ENCODE measurements around the gene PPP1R17.

DNA sequence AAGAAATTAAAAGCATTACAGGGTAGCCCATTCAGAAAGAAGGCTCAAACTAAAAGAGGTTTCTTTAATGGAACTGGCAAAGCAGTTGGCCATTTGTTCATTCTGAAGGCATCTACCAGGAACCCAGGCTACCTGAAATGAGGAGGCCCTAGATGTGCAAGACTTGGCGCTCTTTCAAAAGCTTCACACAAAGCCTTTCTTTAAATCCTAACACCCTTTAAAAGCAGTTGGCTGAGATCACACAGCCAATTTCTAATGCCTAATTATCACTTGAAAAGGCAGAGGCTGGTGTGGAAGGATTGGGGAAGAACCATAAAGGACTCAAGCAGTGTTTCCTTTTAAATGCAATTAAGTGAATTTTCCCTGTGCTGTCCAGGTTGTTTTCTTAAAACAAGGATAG lies 23.2 kb downstream of the PPP1R17 start:
- TF ChIP-seq, protein P1, sequence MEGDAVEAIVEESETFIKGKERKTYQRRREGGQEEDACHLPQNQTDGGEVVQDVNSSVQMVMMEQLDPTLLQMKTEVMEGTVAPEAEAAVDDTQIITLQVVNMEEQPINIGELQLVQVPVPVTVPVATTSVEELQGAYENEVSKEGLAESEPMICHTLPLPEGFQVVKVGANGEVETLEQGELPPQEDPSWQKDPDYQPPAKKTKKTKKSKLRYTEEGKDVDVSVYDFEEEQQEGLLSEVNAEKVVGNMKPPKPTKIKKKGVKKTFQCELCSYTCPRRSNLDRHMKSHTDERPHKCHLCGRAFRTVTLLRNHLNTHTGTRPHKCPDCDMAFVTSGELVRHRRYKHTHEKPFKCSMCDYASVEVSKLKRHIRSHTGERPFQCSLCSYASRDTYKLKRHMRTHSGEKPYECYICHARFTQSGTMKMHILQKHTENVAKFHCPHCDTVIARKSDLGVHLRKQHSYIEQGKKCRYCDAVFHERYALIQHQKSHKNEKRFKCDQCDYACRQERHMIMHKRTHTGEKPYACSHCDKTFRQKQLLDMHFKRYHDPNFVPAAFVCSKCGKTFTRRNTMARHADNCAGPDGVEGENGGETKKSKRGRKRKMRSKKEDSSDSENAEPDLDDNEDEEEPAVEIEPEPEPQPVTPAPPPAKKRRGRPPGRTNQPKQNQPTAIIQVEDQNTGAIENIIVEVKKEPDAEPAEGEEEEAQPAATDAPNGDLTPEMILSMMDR (conservative IDR thresholded peaks at IDR 0.05 in 1 of 2, IDR thresholded peaks at IDR 0.05 in 1 of 2; ENCODE audit: low read depth in 1 of 2, low read length in 2 of 2) = no peak
- no peak for TF ChIP-seq EZH2 (IDR thresholded peaks at IDR 0.05; ENCODE audit: low read length, missing control alignments)

Data from fibroblast of lung (primary cell).